ENCODE data around the gene GALNT13.
"Not testable (repeated sequence)": the region's sequence is repeated elsewhere in the genome, so short reads cannot be mapped to it uniquely, and the experiment has no call there.

The GALNT13 gene

DNA sequence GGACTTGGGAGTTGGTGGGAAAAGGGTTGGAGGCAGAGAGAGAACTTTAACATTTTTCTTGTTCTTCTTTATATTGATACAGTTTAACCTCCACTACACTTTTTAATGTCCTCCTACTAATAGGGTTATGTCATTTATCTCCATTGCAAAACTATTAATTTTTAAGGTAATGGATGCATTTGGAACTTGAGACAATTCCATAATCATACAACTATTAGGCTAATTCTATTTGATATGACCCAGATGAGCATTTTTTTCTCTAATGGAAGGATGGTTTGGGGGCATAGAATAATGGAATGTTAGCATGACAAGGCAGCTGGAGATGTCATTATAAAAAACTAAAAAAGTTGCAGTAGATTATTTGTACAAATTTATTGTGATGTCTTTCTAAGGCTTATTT is 587.6 kb downstream of the GALNT13 start:
- H3K4me3 ChIP-seq (ENCODE audit: low read depth, low read length), result no peak overlapping the region

DNA sequence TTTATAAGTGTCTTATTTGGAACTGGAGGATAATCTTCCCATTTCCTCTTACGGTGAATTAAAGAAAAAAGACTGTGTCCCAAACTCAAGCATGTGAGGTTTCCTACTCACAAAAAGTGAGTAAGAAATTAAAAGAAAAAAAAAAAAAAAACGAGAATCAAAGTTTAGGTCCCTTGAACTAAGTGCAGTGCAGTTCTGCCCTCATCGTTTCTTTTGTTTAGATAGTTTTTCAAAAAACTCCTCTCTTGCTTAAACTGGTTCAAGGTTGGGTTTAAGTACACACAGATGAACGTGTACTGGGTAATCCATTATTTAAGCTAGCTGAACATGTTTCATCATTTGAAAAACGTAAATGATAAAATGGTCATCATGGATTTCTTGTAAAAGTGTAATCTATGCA is 590.9 kb downstream of the GALNT13 start:
- H3K4me3 ChIP-seq (ENCODE audit: low read depth, low read length), result no peak overlapping the region

DNA sequence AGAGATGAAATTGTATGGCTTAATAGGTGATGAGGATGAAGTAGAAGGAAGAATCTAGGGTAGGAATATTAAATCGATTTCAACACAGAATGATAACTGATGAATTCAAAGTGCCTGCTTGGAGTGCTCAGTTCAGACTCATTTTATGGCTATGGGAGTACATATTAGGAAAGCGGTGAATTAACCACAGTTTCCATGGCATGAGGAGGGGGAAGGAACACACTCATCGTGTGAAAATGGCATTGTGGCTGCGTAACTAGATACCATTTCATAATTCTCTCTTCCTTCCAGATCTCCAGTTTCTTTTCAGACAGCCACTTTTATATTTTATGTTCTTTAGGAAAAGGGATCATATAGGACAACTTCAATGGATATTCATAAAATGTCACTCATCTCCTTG is 594.5 kb downstream of the GALNT13 start:
- no peak overlapping the region for H3K4me3 ChIP-seq (ENCODE audit: low read depth, low read length)

DNA sequence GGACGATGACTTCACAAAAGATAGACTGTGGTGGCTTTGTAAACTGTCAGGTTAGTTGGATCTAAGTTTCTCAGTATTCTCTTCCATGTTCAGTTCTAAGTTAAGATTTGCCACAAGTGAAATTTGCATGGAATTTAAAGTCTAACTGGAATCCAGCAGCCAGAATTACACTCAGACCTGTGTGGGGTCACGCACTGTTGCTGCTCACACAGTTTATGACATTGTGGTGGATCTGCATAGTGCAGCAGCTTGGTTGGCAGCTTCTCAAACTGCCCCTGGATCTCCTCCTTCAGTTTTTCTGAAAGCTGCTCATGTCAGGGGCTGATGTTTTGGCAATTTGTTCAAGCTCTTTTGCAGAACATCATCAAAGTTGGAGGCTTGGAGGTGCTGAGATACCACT is 598.7 kb downstream of the GALNT13 start:
- H3K4me3 ChIP-seq (ENCODE audit: low read depth, low read length), result no peak overlapping the region

DNA sequence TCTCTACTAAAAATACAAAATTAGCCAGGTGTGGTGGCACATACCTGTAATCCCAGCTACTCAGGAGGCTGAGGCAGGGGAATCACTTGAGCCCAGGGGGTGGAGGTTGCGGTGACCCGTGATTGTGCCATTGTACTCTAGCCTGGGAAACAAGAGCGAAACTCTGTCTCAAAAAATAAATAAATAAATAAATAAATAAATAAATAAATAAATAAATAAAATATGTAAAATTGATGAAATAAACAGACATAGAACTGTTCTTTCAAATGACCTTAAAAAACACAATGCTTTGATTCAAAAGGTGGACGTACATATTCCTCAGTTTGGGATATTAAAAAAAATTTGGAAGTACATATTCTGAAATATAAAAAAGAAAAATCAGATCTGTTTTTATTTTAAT is 599.8 kb downstream of the GALNT13 start:
- H3K4me3 ChIP-seq (ENCODE audit: low read depth, low read length), result not testable (repeated sequence)

DNA sequence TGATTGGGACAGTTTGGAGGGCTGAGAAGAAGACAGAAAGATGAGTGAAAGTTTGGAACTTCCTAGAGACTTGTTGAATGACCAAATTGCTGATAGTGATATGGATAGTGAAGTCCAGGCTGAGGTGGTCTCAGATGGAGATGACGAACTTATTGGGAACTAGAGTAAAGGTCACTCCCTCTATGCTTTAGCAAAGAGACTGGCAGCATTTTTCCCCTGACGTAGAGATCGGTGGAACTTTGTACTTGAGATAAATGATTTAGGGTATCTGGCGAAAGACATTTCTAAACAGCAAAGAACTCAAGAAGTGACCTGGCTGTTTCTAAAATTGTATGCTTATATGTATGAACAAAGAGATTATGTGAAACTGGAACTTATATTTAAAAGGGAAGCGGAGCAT is 605.6 kb downstream of the GALNT13 start:
- H3K4me3 ChIP-seq (ENCODE audit: low read depth, low read length), result no peak overlapping the region

DNA sequence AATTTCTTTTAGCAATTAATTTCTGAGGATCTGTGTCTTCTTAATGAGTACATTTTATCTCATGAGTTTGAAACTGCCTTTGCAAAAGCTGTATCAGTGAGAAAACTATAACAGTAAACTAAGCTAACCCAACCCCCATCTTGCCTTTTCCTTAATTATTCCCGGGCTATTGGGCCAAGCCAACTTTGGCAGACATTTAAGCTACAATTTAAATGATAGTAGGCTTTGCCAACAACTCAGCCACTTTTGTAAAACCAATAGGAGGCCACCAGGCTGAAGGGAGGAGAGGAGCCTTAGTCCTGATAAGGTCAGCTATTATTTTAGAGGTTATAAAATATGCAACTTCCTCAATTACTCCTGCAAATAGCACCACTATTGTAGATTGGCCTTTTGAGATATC is 608.8 kb downstream of the GALNT13 start:
- no peak overlapping the region for H3K4me3 ChIP-seq (ENCODE audit: low read depth, low read length)

DNA sequence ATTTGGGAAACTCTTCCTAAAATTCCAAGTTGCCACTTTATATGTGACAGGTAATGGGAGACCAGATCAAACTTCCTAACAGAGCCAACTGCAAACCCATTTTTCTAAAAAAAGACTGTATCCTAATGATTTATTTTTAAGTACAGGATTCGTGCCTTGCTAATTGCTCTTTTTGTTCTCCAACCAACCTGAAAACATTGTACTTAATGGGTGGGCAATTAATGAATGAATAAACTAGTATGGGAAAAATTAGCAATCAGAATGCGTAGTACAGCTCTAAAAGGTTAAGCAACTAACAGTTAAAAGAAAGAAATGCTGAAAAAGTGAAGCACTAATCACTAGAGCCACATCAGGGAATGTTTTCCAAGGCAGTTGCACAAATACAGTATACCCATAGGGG is 609.6 kb downstream of the GALNT13 start:
- no peak overlapping the region for H3K4me3 ChIP-seq (ENCODE audit: low read depth, low read length)

DNA sequence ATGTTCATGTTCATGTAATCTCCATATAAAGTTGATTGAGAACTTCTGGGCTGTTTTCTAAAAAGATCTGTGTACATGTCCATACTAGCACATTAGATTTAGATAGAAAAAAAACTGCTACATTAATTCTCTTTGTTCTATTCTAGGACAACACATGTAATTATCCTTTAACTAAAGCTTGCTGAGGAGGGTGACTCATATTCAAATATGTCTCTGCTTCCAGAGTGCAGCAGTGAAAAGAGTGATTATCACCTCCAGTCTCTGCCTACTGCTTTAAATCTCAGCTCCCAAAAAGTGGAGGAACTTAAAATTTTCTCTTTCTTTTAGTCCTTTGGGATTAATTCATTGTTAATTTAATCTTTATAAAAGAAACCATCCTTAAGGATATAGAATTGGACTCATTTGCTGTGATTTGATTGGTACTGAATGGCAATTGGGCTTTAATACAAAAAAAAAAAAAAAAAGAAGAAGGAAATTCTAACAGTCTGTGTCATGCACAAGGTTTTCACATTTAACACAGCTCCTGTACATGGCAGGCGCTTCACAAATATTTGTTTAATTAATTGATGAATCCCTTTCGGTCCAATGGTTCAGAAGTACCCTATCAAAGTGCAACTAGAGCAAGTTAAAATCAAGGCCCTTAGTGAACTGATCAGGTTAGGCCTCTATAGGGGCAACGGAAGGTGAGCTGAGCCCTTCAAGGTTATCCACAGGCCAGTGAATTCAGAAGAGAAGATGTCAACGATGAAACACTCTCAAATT is 612.8 kb downstream of the GALNT13 start:
- no peak overlapping the region for H3K4me3 ChIP-seq (ENCODE audit: low read depth, low read length)

DNA sequence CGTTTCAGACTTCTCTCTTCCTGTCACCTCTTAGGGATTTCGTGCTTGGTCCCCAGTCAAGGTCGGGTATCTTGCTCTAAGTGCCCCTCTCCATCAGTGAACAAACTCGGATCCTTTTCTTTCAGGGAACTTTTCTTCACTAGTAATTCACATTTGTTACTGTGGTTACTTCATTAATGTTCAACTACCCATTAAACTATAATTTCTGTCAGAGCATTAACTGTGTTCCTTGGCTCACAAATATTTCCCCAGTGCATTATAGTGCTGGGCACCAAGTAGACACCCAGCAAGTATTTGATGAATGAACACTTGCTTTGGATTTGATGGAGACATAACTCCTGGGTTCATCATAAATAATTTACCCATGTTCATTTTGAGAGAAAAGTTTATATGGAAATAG is 617.1 kb downstream of the GALNT13 start:
- no peak overlapping the region for H3K4me3 ChIP-seq (ENCODE audit: low read depth, low read length)

DNA sequence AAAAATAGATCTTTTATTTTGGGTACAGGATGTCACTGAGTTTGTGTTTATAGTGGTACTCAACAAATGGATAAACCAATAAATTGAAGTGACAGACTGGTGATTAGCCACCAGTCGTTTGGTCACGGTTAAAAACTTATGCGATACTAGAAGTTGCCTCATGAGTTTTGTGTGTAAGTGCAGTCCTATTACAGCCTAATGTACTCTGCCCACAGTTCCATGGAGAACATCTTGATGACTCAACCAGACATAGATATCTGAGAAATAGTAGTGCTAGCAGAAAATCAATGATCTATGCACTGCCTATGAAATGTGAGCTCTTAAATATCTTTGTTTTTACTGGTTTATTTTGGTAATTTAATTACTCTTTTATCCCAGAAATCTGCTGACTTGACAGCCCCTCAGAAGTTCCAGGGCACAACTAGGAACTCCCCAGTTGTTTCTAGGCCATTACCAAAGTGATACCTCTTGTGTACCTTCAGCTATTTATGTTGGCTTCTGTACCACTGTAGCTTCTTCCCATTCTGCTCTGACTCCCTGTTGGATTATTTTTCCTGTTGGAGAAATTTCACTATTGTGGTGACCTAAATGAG is 617.6 kb downstream of the GALNT13 start:
- no peak overlapping the region for H3K4me3 ChIP-seq (ENCODE audit: low read depth, low read length)

DNA sequence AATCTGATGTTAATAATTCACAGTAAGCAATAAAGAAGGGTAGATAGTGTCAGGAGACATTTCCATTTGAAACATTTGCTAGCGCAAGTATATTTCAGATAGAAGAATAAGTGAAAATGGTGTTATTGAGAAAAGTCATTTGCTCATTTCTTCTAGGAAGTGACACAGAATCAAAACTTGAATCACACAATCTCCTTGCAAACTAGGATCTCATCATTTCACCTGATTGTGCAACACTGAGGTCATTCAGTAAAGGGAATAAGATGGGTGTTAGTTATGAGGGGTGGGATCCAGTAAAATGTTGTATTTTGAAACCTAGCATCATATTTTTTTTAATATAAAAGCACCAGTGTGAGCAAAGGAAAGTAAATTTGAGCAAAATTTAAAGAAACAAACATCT is 618.8 kb downstream of the GALNT13 start:
- H3K4me3 ChIP-seq (ENCODE audit: low read depth, low read length), result no peak overlapping the region

DNA sequence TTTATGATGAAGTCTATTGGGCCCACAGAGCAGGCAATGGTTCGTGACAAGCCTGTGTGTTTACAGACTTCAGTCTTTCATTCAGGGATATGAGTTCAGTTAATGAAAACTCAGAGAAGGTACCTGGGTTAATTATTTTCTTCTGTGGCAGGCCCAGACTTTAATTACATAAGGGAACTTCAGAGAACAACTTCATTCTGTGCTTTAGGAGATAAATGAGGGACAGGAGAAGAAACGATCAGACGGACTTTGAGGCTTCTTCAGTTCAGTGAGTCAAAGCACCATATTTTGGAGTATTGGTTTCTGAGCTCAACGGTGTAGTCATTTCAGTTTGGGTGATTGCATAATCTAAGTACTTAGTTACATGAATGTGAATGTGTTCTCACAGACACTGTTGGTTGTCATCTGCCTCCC is 623.7 kb downstream of the GALNT13 start:
- no peak overlapping the region for H3K4me3 ChIP-seq (ENCODE audit: low read depth, low read length)

DNA sequence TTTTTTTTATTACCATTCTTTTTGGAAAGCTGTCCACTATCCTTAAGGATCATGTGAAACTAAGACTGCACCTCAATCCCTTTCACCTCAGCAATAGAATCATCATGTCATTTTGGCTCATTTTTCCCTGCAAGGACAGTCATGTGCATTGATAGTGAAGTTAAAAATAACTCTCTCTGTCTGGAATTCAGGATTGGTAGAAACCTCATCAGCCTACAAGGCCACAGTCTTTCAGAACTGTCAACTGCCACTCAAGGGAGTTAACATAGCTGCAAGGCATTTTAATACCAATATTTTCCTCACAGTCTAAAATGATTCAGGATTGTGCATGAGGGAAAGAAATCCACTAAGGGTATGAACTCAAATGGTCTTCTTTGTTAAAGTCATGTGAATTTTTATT is 625.3 kb downstream of the GALNT13 start:
- H3K4me3 ChIP-seq (ENCODE audit: low read depth, low read length), result no peak overlapping the region
